Prostate gland (tissue), 2 donors: Measurements from ENCODE around the gene RNF220.

ENCODE experiments used
- CTCF ChIP-seq, 4 experiments: fragments of 200-600 bp in 2 of 4; fragments of 450-650 bp in 2 of 4; sonication (generic) in 2 of 4; IDR thresholded peaks; 1 replicate in 3 of 4; 2 replicates in 1 of 4; pipeline ENCODE4 v1.5.1; 2016 to 2019; ENCODE audit warnings: antibody characterized with exemption in 4 of 4, mild to moderate bottlenecking in 2 of 4, moderate library complexity in 2 of 4
- POLR2AphosphoS5 ChIP-seq: sonication (generic); formaldehyde crosslinking; IDR thresholded peaks from one replicate; pipeline ENCODE4 v1.6.1; 2017; ENCODE audit warnings: antibody characterized with exemption

GRCh38 chr1:44653107-44653964 is 248.3 kb downstream of the RNF220 start:
- no peak for TF ChIP-seq CTCF (IDR thresholded peaks at IDR 0.05)
- TF ChIP-seq POLR2AphosphoS5: no peak
